ENCODE results near the gene ST3GAL6.

Gene ST3GAL6, protein sequence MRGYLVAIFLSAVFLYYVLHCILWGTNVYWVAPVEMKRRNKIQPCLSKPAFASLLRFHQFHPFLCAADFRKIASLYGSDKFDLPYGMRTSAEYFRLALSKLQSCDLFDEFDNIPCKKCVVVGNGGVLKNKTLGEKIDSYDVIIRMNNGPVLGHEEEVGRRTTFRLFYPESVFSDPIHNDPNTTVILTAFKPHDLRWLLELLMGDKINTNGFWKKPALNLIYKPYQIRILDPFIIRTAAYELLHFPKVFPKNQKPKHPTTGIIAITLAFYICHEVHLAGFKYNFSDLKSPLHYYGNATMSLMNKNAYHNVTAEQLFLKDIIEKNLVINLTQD

DNA sequence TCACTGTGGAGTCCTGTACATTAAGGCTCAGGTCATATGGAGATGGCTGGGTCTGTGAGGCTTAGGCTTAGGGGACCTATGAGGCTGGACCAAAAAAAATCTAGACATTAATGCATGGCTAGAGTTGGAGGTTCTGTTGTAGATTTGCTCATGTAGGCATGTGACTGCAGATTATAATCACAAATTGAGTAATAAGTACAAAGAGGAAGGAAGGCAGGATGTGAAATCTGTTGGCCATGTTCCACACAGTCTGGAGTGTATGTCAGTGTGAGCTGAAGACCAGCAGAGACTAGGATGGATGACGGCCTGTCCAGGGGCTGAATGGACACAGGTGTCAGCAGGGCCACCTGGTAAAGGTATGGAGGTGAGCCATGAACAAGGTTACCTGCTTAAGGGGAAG, at the start of gene ST3GAL6:
ST3GAL6 (plus strand) TSS at position 265 of the 400 bp plus-strand sequence. CDS start 5,101 bp downstream, outside the sequence.
- no peak for DNase-seq (ENCODE audit: low read depth, low spot score)

DNA sequence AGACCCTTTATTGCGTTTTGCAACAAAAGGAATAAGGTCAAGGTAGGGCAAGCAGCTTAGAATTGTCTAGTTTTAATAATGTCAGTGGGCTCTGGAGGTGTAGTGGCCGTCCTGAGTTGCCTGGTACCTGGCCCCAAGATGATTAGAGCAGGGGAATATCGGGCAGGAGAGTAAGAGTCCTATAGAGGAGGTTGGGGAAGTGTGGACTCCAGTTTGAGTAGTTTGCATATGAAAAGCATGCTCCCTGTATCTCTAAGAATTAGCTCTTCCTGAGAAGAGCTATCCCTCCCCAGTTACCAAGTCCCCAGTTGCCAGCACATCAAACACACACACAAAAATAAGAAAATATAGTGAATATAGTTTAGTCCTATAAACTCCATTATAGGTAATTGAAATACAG, 49.2 kb upstream of the ST3GAL6 start:
- DNase-seq (ENCODE audit: low read depth, low spot score): no peak

DNA sequence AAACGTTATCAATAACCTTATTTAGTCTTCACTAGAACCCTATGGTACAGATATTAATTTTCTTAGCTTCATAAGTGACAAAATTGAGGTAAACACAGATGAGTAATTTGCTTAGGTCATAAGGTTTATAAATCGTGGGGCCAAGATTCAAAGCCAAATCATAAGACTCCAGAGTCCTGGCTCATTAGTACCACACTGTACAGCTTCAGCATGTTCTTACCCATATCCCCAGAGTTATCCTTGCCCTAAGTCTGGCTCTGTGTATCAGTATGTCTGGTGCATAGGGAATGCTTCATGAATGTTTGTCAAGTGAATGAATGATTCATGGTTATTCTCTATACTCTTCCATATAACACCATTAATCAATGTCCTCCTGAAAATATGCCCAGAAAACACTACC, 45.6 kb upstream of the ST3GAL6 start:
- no peak for DNase-seq (ENCODE audit: low read depth, low spot score)

DNA sequence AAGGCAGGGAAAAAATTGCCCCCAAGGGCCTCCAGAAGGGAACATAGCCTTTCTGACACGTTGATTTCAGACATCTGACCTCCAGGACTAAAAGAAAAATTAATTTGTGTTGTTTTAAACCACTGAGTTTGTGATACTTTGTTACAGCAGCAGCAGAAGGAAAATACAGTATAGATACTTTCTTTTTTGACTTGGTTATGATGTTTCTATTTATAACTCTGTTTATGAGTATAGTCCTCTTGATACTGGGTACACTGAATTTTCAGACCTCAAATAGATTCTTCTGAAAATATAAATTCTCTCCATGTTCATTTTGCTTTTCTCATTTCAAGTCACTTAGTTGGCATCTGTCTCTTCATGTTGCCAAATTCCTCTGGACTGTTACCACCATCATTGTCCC, 44.4 kb upstream of the ST3GAL6 start:
- DNase-seq (ENCODE audit: low read depth, low spot score): no peak

DNA sequence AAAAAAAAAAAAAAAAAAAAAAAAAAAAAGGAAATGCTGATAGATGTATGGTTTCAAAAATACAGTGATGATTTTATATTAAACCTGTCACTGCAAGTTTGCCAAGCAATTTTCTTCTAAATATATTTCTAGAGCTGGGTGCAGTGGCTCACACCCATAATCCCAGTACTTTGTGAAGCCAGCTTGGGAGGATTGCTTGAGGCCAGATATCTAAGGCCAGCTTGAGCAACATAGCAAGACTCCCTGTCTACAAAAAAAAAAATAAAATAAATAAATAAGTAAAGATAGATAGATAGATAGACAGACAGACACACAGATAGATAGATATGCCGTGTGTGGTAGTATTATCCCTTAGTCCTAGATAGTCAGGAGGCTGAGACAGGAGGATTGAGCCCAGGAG, 41.4 kb upstream of the ST3GAL6 start:
- DNase-seq (ENCODE audit: low read depth, low spot score): no peak

DNA sequence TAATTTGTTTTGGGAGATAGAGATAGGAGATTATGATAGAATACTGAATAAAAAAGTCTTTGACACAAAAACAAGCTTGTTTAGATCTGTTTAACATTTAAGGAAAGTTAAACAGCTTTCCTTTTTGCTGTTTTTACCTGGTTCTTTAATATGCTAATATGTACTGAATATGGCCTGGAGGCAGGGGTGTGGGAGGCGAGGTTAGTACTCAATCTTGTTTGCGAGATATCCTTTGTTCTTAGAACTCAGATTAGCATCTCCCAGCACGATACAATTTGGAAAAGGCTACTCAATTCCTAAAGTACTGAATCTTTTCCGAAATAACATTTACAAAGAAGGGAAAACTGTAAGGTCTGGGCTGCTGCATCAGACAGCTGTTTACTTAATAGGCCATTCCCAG, 40.8 kb upstream of the ST3GAL6 start:
- DNase-seq (ENCODE audit: low read depth, low spot score): no peak

DNA sequence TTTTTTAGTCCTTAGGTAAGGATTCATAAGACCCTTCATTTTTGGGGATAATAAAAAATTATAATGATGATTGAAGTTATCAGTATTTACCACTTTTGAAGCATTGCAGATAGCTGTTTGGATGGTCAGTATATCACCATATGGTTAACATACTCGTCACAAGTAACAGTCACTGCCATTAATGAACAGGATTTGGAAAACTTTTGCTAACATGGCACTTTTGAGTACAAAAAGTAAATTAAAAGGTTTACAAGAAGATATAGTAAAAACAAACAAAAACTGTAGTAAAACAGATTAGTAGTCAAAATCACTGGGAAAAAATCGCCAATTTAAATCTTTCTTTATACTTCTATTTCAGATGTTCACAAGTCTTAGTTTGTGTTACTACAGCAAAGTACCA, 37.8 kb upstream of the ST3GAL6 start:
- DNase-seq (ENCODE audit: low read depth, low spot score): no peak

DNA sequence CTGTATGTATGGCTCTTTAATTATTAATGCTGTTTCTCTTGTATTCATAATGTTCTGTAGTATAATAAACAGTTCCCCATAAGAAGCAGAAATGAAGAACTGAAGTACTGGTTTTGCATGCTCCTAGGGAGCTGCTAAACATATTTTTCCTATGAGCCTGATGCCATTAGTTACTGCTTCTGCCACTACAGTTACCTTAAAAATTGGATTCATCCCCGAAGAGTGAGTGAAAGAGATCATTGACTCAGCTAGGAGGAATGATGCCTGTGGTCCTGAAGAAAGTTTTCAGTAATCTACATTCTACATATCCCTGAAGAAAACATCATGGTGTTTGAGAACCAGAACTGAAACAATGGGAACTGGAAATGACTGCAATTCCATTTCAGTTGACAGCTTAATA, 37.1 kb upstream of the ST3GAL6 start:
- no peak for DNase-seq (ENCODE audit: low read depth, low spot score)

DNA sequence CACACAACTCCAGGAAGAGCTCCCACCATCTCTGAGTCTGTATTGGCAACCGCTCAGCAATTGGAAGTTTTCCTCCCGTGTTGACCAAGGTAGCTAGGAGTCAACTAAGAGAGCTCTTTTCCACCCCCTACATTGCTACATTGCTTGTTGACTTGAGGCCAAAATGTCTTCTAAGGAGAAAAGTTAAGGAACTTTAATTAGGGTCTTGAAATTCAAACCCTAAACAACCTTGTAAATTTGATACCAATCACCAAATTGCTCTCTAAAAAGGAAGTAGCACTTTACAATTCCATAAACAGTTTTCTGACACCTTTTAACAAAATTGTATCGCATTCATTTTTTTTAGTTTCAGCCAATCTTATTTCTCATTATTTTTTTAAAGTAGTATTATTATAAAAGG, 35.5 kb upstream of the ST3GAL6 start:
- DNase-seq (ENCODE audit: low read depth, low spot score): no peak

DNA sequence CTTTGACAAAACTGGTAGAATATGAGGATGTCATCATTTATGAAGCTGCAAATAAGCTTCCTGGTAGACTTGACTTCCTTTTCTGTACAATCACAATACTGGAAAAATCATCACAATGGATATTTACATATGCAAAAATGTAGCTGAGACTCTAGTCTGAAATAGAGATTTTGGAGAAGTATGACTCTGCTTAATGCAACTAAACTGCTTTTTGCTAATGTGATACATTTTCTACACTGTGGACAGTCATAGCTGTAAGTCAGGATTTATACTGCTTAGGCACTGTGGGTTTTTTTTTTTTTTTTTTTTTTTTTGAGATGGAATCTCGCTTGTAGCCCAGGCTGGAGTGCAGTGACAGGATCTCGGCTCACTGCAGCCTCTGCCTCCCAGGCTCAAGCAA, 34.5 kb upstream of the ST3GAL6 start:
- DNase-seq (ENCODE audit: low read depth, low spot score): no peak

DNA sequence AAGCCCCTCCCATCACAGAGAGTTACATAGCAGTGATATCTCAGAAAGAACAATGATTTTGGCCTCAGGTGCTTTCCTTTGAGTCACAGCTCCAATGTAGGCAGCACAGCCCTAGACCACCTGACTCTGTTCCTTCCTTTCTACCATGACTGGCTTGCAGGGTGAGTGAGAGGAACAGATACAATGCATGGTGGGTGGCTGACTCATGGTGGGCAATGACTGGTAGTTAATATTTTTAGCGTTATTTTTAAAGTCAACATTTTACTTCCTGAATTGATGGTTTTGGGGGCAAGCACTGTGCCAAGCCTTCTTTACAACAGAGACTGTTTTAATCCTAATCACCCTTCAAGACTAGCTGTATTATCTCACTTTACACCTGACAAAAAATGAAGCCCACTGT, 32.8 kb upstream of the ST3GAL6 start:
- no peak for DNase-seq (ENCODE audit: low read depth, low spot score)

DNA sequence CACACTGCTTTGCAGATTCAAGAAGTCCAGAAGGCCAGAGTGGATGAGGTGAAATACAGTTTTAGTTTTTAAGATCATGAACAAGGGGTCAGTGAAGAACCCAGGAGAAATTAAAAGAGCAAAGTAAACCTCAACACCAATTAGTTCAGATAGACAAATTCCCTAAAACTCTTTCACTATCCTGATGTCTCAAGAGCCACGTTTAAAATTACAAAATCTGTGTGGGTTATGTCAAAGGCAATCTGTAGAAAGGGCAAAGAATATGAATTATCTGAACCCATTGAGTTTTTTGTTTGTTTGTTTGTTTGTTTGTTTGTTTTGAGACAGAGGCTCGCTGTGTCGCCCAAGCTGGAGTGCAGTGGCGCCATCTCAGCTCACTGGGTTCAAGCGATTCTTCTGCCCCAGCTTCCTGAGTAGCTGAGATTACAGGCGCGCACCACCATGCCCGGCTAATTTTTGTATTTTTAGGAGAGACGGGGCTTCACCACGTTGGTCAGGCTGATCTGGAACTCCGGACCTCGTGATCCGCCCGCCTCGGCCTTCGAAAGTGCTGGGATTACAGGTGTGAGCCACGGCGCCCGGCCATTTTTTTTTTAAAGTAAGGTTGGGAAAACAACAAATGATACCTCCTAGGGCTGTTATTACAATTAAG, 32.1 kb upstream of the ST3GAL6 start:
- no peak for DNase-seq (ENCODE audit: low read depth, low spot score)

DNA sequence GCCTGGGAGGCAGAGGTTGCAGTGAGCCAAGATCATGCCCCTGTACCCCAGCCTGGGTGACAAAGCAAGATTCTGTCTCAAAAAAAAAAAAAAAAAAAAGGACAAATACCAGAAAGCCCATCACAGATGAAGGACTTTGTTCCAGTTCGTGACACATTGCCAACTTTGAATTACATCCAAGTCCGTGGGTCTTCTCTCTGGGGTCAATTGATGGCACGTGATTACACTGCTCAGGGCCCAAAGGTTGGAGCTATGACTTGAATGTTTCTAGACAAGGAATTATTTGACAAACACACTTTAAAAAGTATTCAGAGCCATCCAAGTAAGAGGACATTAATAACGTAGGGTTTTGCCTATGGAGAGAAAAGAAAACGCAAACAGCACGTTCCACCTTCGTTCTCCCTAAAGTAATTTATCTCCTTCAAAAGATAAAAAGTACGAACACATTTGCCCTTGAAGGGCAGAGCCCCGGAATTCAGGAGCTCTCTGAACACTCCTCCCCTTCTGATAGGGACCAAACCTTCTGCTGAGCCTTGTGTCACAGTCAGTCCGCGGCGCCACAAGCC, 31.3 kb upstream of the ST3GAL6 start:
- DNase-seq (ENCODE audit: low read depth, low spot score): no peak

DNA sequence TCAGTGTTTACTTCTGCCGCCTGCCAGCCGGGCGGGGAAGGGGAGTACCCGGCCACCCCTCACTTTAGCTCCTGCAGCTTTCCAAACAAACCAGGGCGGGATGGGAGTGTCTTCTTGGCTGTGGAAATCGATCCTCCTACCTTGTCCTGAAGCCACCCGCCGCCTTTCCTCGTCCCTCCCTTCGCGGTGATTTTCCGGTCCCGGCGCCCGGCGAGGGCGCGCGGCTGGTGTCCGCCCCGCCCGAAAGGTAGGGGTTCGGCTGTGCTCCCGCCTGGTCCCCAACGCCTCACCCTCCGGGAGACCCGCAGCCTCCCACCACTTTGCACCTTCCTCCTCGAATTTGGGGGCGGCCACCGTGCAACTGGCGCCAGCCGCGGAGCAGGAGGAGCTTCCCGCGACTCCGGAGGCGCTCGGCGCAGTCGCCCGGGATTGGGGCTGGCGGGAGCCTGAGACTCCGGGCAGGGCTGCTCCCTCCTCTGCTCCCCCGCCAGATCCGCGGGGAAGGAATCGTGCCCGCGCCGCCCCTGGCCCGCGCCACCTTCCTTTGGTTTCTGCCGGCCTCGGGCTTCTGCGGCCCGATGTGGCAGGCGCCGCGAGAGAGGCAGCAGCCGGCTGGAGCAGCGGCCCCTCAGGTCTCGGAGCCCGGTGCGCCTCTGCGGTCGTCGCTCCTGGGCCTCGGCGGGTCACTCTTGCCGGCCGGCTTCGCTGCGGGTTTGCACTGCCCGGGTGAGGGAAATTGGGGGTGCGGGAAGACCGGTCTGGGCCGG, 30.7 kb upstream of the ST3GAL6 start:
- DNase-seq (ENCODE audit: low read depth, low spot score): no peak

DNA sequence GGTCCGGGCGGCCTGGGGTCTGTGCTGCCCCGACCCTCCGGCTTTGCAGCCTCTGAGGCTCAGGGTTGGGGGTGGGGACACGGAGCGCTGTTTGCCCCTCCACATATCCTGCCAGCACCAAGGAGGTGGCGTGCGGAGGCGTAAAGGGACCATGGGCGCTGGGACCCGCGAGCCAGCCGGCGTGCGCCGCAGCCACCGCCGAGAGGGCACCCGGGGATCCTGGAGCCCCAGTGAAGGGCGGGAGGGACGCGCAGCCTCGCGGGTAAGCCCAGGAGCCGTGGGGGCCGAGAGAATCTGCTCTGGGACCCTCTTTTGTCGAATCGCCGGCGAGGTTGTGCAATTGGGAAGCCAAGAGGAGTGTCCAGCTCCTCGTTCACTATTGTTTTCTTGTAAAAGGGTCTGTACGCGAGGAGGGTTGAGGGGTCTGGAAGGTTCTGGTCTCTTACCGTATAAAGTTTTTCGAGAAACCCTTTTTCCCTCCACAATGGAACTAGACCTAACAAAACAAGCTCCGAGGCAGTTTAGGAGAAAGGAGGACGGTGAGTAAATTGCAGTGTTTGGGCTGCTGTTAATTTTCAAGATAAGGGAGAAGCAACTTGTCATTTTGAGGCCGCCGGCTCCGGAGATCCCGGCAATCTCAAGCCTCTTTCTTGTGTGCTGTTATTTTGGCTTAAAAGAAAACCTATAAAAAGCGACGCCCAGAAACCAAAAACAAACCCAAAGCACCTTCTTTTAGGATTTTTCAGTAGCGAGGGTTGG, 29.9 kb upstream of the ST3GAL6 start:
- DNase-seq (ENCODE audit: low read depth, low spot score): no peak

DNA sequence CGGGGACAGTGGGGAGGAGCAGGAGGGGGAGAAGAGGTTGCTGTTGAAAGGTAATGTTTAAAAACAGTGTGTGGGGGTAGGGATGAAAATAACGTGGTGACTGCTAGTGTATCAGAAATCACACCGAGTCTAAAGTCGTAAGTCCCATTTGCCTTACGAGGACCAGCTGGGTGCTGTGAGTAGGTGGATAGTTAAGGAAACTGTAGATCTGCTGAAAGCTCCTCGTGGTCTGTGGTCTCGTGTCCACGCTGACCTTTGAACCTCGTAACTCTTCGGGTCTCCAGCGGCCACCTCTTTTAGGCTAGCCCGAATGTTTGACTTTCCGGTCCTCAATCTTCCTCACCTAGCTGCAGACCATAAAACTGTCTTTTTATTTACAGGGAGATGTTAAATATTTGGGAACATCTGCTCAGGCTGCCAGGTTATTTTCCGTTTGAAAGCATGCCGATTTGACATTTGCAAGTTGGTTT, 29.3 kb upstream of the ST3GAL6 start:
- DNase-seq (ENCODE audit: low read depth, low spot score): no peak

DNA sequence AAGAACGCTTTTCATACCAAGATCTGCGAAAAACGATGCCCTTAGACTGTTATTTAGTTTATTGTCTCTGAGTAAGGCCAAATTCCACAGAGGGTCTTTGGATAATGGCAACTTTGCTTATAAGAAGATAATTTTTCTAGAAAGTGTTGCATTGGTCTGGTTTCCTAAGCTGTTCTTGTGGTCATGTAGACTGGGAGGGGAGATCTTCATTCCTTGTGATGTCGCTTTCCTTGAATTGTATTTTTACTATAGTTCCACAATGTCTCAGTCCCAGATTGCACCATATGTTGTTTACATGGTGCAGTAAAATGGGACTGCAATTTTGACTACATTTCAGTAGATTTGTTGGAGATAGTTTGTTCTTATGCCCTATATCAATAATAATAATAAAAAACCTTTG, 28.8 kb upstream of the ST3GAL6 start:
- DNase-seq (ENCODE audit: low read depth, low spot score): no peak

DNA sequence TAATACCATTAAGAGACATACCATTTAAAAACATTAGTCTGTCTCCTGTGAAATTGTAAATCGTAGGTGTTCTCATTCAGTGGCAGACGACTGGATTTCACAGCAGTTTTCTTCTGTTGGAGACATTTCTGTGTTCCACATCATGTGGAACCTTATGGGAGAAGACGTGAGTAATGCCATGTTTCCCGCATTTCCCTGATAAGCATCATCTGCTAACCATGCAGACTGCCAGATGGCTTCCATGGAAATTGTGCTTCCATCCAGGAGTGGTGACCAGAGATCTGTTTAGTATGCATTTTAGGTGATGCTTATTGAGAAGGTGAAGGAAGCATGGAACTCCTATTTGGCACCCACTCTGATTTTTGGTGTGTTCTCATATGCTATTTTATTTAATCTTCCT, 28.4 kb upstream of the ST3GAL6 start:
- DNase-seq (ENCODE audit: low read depth, low spot score): no peak

DNA sequence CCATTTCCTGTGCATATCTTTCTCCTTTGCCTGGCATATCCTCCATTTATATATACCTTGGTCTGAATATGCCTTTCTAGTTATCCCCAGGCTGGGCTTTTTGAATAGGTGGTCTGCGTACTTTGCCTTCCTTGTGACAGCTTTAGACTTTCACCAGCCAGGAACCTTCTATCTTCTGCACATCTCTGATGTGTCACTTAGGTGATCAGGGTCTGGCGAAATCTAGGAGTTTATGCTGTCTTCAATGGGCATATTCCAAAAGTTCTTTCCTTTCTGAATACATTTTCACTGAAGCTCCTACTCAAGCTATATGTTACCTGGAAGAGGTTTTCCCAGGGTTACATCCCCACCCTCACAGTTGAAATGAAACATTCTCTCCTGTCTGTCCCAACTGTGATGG, 27.8 kb upstream of the ST3GAL6 start:
- DNase-seq (ENCODE audit: low read depth, low spot score): no peak

DNA sequence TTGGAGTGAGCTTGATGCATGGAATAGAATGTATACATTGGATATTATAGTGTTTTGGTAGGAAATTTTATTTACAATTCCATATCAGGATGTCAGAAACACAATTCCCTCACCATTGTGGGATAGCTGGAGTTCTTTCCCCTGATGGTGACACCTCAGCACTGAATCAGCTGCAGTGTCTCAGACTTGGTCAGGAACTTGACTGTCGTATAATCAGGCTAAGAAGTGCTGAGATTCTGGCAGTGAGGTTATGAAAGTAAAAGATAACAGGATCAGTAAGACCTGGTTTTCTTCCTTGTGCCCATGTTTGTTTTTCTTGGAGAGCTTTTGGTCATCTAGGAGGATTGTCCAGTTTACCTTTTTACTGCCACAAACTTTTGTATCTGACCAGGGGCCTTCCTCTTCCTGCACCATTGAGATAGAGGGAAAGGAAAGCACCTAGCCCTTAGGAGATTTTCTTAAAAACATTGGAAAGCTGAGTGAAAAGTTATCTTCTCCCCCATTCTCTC, 27.3 kb upstream of the ST3GAL6 start:
- no peak for DNase-seq (ENCODE audit: low read depth, low spot score)

DNA sequence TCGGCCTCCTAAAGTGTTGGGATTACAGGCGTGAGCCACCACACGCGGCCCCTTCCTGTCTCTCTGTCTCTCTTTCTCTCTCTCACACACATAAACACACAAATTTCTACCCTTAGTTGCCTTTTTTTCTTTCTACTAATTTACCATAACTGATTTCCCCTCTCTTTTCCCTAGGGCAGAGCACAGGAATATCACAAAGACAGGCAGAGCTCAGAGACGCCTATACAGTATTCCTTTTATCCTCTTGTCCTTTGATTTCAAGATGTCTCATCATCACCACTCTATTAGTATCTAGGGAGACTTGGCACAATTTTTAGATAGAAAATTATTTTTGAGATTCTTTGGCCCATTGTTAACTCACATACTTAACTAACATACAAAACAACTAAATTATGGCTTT, 25.8 kb upstream of the ST3GAL6 start:
- no peak for DNase-seq (ENCODE audit: low read depth, low spot score)
